GM10847 (cell line): ENCODE results near the gene ANKRD60.

Experiments used
- POLR2A ChIP-seq: IDR thresholded peaks from 2 replicates; pipeline ENCODE4 v1.6.1; 2011; ENCODE audit not compliant: insufficient read length; ENCODE audit errors: extremely low read depth

Gene ANKRD60

GRCh38 chr20:58218665-58219341 lies 9.7 kb downstream of the ANKRD60 start:
- TF ChIP-seq POLR2A = no peak

DNA sequence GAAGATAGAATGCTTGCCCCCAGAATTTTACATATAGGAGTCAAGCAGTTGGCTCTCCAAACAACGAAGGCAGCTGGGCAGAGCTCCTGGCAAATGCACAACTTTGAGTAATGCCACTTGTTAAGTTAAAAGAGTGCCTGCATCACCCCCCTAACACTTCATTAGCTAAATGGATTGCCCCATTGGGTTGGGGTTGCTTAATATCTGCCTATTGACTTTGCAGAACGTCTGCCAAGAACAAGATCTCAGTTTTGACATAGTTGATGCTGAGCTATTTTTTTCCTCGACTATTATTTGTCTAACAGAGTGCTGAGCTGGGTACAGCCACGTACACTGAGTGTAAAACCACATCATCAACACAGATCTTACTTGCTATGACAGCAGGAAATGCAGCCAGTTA lies 12.1 kb downstream of the ANKRD60 start:
- TF ChIP-seq POLR2A = no peak

DNA sequence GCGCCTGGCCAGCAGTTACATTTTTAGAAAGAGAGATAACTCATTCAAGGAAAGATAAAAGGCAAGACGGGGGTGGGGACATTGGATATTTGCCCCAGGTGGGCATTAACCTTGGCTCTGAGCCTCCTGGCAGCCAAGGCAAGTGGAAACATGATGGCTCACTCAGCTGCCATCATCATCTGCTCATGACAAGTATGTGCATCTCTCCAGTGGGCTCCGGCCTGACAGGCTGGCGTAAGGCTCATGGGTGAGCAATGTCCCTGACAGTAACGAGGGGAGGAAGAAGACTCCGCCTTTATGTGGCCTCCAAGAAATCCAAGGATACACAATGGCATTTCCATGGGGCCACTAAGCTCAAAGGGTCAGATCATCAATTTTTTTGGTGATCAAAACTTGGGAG lies 13.3 kb downstream of the ANKRD60 start:
- no peak for TF ChIP-seq POLR2A

- no peak for TF ChIP-seq POLR2A
These were observed 14.1 kb downstream of the ANKRD60 start for GRCh38 chr20:58214310-58214709.

DNA sequence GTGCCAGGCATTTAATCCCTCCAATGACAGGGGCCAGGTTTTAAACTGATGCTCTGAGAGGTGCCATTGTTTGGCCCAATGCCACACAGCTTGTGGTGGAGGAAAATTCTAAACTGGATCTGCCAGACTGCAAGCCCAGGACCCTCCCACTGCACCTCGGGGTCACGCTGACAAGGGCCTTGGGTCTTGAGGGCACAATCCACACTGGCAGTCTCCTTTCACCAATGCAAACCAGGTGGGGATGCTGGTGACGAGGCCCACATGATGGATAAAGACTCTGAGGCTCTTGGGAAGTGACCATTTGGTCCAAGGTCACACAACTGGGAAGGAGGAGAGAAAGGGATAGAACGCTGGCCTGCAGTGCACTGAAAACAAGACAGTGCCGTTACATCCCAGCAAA lies 14.7 kb downstream of the ANKRD60 start:
- no peak for TF ChIP-seq POLR2A

DNA sequence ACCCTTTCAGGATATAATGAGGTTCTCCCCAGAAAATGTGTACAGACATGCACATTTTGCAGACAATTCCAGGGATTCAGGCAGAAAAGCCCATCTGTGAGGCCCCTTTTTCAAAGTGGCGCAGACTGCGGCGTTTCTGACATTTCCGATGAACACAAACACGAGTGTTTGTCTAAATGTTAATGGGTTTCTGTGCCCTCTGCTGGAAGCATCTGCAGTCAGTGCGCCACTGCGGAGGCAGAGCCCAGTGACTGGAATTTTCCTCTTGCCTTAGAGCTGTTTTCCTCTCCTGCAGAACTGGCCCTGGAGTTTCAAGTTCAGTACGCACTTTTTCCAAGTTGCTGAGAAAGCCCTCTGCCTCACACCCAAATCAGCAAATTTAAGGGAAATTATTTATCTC lies 15.3 kb downstream of the ANKRD60 start:
- no peak for TF ChIP-seq POLR2A

DNA sequence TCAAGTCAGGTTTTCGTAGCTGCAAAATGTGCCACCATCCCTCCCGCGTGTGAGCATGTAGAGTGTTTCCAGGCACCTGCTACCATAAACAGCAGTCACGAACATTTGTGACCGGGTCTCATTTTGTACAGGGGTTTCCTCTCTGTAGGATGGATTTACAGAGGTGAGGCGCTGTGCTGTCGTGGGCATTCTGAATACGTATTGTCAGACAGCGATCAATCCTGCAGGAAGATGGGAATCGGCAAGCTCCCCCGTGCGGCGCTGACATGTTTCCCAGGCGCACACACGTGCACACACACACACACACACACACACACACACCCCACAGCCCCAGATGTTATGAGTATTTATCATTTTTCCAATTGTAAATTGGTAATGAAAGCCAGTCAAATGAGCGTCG lies 15.8 kb downstream of the ANKRD60 start:
- no peak for TF ChIP-seq POLR2A

GRCh38 chr20:58210398-58210747 lies 18.1 kb downstream of the ANKRD60 start:
- TF ChIP-seq POLR2A = no peak

- no peak for TF ChIP-seq POLR2A
These were observed 18.6 kb downstream of the ANKRD60 start for GRCh38 chr20:58209652-58210397.

DNA sequence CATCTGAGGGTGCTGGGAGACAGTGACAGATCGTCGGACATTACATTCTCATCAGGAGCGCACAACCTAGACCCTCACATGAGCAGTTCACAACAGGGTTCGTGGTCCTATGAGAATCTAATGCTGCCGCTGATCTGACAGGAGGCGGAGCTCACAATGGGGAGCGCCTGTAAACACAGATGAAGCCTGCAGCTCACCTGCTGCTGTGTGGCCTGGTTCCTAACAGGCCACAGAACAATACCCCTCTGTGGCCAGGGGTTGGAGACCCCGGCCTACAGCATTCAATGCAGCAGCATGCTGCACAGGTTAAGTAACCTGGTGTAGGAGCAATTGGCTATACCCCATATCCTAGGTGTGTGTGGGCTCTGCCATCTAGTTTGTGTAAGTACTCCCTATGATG lies 19.5 kb downstream of the ANKRD60 start:
- no peak for TF ChIP-seq POLR2A

- no peak for TF ChIP-seq POLR2A
These were observed 22.6 kb downstream of the ANKRD60 start for GRCh38 chr20:58205850-58206249.

DNA sequence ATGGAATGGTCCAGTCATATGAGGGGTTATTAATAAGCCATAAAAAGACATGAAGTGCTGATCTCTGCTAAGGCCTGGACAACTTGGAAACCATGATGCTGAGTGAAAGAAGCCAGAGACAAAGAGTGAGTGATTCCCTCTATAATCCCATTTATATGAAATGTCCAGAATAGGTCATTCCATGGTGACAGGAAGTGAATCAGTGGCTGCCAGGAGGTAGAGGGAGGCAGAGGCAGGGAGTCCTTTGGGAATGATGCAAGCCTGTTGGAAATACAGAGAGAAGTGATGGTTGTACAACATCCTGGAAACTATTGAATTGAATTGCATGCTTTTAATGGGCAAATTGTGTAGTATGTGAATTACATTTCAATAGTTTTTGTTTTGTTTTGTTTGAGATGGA lies 26.4 kb downstream of the ANKRD60 start:
- no peak for TF ChIP-seq POLR2A

GRCh38 chr20:58201616-58202015 lies 26.8 kb downstream of the ANKRD60 start:
- no peak for TF ChIP-seq POLR2A

DNA sequence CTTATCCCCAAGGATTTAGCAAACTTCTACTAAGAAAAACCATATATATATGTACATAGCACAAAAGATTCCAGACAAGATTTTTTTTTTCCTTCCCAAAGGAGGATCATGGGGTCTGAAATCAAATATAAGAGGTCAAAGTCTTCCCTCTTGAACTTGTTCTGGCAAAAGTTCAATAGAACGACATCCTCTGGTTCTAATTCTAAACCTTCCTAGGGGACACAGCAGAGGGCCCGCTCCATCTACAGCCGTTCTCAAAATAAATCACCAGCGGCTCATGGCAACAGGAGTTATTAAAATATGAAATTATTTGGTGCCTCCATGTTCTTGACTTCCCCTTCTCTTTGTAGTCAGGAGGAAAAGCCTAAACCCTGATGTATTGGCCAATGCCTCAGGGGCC lies 29.0 kb downstream of the ANKRD60 start:
- no peak for TF ChIP-seq POLR2A

- no peak for TF ChIP-seq POLR2A
These were observed 29.5 kb downstream of the ANKRD60 start for GRCh38 chr20:58198901-58199355.

- TF ChIP-seq POLR2A = no peak
These were observed 30.1 kb downstream of the ANKRD60 start for GRCh38 chr20:58198384-58198783.

DNA sequence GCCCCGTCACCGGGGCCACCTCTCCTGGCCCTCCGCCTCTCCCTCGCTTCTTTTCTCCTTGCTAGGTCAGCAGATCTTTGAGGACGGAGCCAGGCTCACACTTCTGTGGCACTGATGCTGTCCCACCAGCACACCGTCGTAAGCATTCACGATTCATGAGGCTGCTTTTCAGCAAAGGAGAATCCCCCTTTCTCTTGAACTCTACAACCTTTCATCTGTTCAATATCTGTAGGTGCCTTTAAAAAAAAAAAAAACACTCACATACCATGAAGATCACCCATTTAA lies 31.3 kb downstream of the ANKRD60 start:
- no peak for TF ChIP-seq POLR2A

GRCh38 chr20:58196402-58197184 lies 31.9 kb downstream of the ANKRD60 start:
- TF ChIP-seq POLR2A = no peak
